ENCODE measurements around the gene ZNF578.
"Not testable (repeated sequence)": the region's sequence is repeated elsewhere in the genome, so short reads cannot be mapped to it uniquely, and the experiment has no call there.

Gene ZNF578

DNA sequence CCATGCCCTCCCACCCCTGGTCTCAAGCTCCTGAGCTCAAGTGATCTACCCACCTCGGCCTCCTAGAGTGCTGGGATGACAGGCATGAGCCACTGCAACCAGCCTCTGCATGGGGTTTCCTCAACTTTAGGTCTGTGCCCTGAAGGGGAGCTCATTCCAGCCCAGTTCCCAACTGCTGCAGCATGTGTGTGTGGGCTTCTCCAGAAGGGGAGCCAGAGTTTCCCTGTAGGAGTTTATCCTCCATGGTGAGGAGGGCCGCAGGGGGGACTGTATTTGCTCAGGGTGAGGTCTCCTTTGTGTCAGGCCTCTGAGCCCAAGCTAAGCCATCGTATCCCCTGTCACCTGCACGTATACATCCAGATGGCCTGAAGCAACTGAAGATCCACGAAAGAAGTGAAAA lies 62.8 kb downstream of the ZNF578 start:
- no peak overlapping the region for H3K4me3 ChIP-seq (ENCODE audit: low read depth, low read length)
- H3K36me3 ChIP-seq: peaks cover 17% of the 10 kb centered on the region
- DNase-seq: no peak
- TF ChIP-seq CTCF (IDR thresholded peaks at IDR 0.05; ENCODE audit: low read depth, low read length): no peak
- H3K9me3 ChIP-seq (ENCODE audit: severe bottlenecking): no peaks in the 10 kb centered on the region
- H3K27ac ChIP-seq: no peak overlapping the region
- H3K27me3 ChIP-seq (ENCODE audit: insufficient read depth, low read depth, severe bottlenecking): no peaks in the 10 kb centered on the region

DNA sequence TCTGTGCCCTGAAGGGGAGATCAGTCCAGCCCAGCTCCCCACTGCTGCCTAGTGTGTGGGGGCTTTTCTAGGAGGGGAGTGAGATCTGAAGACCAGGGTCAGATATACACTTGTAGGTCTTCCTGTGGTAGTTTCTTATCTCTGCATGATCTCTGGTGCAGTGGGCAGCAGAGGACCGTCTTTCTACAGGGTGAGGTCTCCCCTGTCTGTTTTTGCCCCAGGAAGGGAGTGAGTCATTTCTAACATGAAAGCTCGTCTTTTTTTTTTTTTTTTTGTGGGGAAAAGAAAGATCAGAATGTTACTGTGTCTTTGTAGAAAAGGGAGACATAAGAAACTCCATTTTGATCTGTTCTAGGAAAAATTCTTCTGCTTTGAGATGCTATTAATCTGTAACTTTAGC lies 65.3 kb downstream of the ZNF578 start:
- DNase-seq: no peak

GRCh38 chr19:52519175-52519574 lies 65.8 kb downstream of the ZNF578 start:
- H3K27ac ChIP-seq; H3K27me3 ChIP-seq (ENCODE audit: insufficient read depth, low read depth, severe bottlenecking); H3K36me3 ChIP-seq; DNase-seq; H3K9me3 ChIP-seq (ENCODE audit: severe bottlenecking); H3K4me3 ChIP-seq (ENCODE audit: low read depth, low read length): not testable (repeated sequence)

More for the DNA sequence above, 65.3 kb downstream of the ZNF578 start:
- TF ChIP-seq CTCF (IDR thresholded peaks at IDR 0.05; ENCODE audit: low read depth, low read length): no peak
- Histone ChIP-seq H3K4me3 (ENCODE audit: low read depth, low read length) (no peak overlapping the region), H3K36me3 (no peaks in the 10 kb centered on the region; the same call in 1 of the 2 replicates), H3K9me3 (ENCODE audit: severe bottlenecking) (no peaks in the 10 kb centered on the region), H3K27ac (no peak overlapping the region), H3K27me3 (ENCODE audit: insufficient read depth, low read depth, severe bottlenecking) (no peaks in the 10 kb centered on the region)

GRCh38 chr19:52520013-52520412 lies 66.7 kb downstream of the ZNF578 start:
- no peak for DNase-seq
- H3K9me3 ChIP-seq (ENCODE audit: severe bottlenecking): no peaks in the 10 kb centered on the region
- H3K4me3 ChIP-seq (ENCODE audit: low read depth, low read length): no peak overlapping the region
- no peaks in the 10 kb centered on the region for H3K27me3 ChIP-seq (ENCODE audit: insufficient read depth, low read depth, severe bottlenecking)
- H3K36me3 ChIP-seq: no peaks in the 10 kb centered on the region
- H3K27ac ChIP-seq: no peak overlapping the region
- no peak for TF ChIP-seq CTCF (IDR thresholded peaks at IDR 0.05; ENCODE audit: low read depth, low read length)

DNA sequence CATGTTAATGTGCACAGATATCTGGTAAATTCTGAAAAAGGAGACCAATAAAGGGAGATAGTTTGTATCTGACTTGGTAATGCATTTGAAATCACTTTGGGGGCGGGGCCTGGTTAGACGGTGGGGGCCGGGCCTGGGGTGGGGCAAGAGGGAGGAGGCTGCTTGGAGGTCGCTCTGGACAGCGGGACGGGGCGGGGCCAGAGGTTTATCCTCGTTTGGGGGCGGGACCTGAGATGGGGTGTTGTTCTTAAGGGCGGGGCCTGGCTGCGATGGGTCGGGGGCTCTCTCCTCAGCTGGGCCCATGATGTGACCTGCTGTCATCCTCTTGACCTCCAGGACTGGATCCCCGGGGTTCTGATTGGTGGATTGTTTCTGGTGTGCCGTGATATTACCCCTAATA lies 69.2 kb downstream of the ZNF578 start:
- no peak overlapping the region for H3K27ac ChIP-seq
- H3K9me3 ChIP-seq (ENCODE audit: severe bottlenecking): no peaks in the 10 kb centered on the region
- TF ChIP-seq CTCF (IDR thresholded peaks at IDR 0.05; ENCODE audit: low read depth, low read length): no peak
- H3K36me3 ChIP-seq: peaks cover under 1% of the 10 kb centered on the region; the same call in 1 of the 2 replicates
- no peaks in the 10 kb centered on the region for H3K27me3 ChIP-seq (ENCODE audit: insufficient read depth, low read depth, severe bottlenecking)
- H3K4me3 ChIP-seq (ENCODE audit: low read depth, low read length): no peak overlapping the region
- no peak for DNase-seq

DNA sequence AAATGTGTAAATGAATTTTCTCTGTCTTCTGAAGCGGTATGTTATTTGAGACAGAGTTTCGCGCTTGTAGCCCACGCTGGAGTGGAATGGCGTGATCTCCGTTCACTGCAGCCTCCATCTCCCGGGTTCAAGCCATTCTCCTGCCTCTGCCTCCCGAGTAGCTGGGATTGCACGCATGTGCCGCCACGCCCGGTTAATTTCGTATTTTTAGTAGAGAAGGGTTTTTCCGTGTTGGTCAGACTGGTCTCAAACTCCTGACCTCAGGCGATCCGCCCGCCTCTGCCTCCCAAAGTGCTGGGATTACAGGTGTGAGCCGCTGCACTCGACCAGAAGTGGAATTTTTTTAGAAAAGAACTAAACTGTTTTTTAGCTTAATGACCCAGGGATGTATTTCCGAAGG lies 70.7 kb downstream of the ZNF578 start:
- no peak for TF ChIP-seq CTCF (IDR thresholded peaks at IDR 0.05; ENCODE audit: low read depth, low read length)
- H3K27ac ChIP-seq: no peak overlapping the region
- no peak overlapping the region for H3K4me3 ChIP-seq (ENCODE audit: low read depth, low read length)
- H3K9me3 ChIP-seq (ENCODE audit: severe bottlenecking): no peaks in the 10 kb centered on the region
- H3K36me3 ChIP-seq: peaks cover 4% of the 10 kb centered on the region; the same call in 1 of the 2 replicates
- no peak for DNase-seq
- H3K27me3 ChIP-seq (ENCODE audit: insufficient read depth, low read depth, severe bottlenecking): no peaks in the 10 kb centered on the region
